Measurements from ENCODE around the gene IFT22. TPM values are rescaled to one million over a fixed set of nuclear protein-coding genes. Genes with fewer than 3 reads are reported as not detected.
"Not testable (repeated sequence)": the region's sequence is repeated elsewhere in the genome, so short reads cannot be mapped to it uniquely, and the experiment has no call there.

The IFT22 gene
- polyA plus RNA-seq (ENCODE audit: insufficient read length in 10 of 10): 10 to 100 TPM; 24.0 to 36.0 (median 25.7) TPM
- long read RNA-seq, donor 1, transcript IFT22-201 (5 exons, 1,130 nt): major isoform, 10 of 14 reads
- long read RNA-seq, donor 1, partial matches to known transcripts: 0 of 14 reads
- long read RNA-seq, donor 1, other reads (novel, unspliced or antisense): 0 of 14 reads
- long read RNA-seq, donor 2, transcript IFT22-201 (5 exons, 1,130 nt): major isoform, 10 of 14 reads
- long read RNA-seq, donor 2, partial matches to known transcripts: 0 of 14 reads
- long read RNA-seq, donor 2, other reads (novel, unspliced or antisense): 0 of 14 reads
- long read RNA-seq, donor 3: 0 reads
- long read RNA-seq, donor 4, partial matches to known transcripts: 0 of 10 reads
- long read RNA-seq, donor 4, other reads (novel, unspliced or antisense): 0 of 10 reads
- long read RNA-seq, donor 5, transcript IFT22-201 (5 exons, 1,130 nt): major isoform, 12 of 15 reads
- long read RNA-seq, donor 5, partial matches to known transcripts: 0 of 15 reads
- long read RNA-seq, donor 5, other reads (novel, unspliced or antisense): 0 of 15 reads
- long read RNA-seq, donor 6, transcript IFT22-201 (5 exons, 1,130 nt): major isoform, 8 of 13 reads
- long read RNA-seq, donor 6, partial matches to known transcripts: 0 of 13 reads
- long read RNA-seq, donor 6, other reads (novel, unspliced or antisense): 0 of 13 reads
- long read RNA-seq, donor 7, transcript IFT22-201 (5 exons, 1,130 nt): major isoform, 9 of 11 reads
- long read RNA-seq, donor 7, partial matches to known transcripts: 0 of 11 reads
- long read RNA-seq, donor 7, other reads (novel, unspliced or antisense): 0 of 11 reads
- long read RNA-seq, donor 8, partial matches to known transcripts: 0 of 9 reads
- long read RNA-seq, donor 8, other reads (novel, unspliced or antisense): 0 of 9 reads
- long read RNA-seq, donor 9, partial matches to known transcripts: 0 of 2 reads
- long read RNA-seq, donor 9, other reads (novel, unspliced or antisense): 0 of 2 reads

DNA sequence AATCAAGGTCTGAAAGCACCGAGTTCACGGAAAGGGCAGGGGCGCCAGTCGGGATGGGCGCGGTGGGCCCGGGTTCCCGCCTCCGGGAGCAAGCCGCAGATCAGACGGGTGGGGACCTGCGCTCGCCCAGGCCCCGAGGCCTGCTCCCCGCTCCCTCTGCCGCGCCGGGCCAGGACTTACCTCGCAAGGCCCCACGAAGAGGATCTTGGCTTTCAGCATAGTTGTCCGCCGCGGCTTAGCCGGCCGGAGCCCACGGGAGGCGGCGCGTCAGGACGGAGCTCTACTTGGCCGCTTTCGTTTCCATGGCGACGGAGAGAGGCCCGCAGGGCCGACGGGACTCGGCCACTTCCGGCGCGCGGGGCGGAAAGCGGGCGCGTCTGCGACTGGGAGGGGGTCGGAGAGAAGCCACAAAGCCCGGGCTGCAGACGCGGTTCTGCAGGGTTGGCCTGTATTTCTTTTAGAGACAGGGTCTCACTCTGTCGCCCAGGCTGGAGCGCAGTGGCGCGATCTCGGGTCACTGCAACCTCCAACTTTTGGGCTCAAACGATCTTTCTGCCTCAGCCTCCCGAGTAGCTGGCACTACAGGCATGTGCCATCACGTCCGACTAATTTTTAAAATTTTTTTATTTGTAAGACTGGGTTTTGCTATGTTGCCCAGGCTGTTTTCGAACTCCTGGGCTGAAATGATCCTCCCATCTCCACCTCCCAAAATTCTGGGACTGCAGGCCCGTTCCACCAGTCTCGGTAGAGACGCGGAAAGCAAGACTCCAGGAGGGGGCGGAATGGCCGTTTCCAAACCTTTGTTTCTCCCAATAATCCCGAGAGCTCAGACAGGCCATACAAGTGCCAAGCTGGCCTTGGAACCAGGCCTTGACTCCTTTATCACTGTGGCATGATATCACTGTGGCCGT lies at the start of gene IFT22:
Gene IFT22, minus strand, starts transcription at position 322 of the 911 bp plus-strand sequence. Its CDS starts 103 bp downstream, at position 219.
- peak; percentile 91 to 97 (median 96) for DNase-seq

DNA sequence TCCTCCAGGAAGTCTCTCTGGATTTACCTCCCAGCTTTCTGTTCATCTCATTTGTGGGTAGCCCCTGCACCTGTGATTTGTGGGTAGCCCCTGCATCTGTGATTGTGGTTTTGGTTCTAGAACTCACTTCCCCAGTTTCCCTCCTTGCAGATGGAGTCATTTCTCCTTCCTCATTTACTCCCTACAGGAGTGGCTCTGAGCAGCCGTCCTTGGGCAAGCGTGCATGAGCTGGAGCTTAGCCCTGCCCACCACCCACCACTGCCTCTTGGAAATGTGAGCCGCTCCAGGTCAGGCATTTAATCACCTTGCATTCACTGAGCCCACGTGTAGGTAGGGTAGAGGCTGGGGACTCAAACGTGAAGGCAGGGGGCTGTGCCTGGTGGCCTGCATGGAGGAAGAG lies 49.2 kb upstream of the IFT22 start:
- no peak for DNase-seq

DNA sequence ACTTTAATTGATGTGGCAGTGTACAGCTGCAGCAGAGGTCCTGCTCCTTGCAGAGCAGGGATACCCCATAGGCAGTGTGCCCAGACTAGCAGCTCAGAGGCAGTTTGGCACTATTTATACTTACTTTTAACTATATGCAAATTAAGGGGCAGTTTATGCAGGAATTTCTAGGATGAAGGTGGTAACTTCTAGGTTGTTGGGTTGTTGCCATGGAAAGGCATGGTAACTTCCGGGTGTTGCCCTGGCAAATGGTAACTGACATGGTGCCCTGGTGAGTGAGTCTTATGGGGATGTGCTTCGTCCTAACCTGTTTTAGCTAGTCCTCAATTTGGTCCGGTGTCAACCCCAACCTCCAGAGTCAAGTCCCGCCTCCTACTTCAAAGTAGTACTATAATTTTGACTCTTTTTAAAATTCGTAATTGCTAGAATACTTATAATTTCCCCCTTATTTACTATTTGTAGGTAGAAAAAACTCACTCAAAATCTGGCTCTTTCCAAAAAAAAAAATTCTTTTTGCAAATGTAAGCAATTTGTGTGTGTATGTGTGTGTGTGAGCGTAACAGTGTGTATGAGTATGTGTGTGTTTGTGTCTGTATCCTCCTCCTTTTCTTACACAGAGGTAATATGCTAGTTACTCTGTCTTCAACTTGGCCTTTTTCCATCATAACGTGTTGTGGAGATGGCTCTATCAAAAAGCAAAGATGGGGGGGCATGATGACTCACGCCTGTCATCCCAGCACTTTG lies 47.0 kb upstream of the IFT22 start:
- DNase-seq: no peak

DNA sequence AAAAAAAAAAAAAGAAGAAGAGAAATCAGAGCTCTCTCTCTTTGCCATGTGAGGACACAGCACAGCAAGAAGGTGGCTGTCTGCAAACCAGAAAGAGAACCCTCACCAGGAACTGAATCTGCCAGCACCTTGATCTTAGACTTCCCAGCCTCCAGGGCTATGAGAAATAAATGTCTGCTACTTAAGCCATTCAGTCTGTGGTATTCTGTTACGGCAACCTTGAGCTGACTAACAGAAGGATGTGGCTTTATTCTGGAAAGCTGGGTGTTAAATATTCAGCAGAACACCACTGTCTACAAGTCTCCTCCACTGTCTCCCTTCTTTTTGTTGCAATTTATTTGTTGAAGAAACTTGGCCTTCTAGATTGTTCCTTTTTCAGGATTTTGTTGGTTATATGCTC lies 46.1 kb upstream of the IFT22 start:
- no peak for DNase-seq

DNA sequence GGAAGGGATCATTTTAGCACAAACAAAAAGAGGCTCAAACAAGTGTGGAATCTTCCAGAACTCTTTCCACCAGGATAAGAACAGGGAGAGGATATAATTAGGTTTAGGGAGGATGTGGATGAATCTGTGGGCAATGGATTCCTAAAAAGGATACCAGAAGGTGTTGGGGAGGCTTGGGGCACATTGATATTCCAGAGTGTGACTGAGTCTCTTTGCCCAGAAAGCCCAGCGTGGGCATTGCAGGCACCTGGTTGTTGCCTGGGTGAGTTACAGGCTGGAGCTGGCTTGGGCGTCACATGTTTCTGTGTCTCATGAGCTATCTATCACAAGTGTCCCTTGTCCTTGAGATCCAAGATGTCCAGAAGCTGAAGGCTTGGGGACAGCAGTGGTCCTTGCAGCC lies 44.3 kb upstream of the IFT22 start:
- no peak for DNase-seq

DNA sequence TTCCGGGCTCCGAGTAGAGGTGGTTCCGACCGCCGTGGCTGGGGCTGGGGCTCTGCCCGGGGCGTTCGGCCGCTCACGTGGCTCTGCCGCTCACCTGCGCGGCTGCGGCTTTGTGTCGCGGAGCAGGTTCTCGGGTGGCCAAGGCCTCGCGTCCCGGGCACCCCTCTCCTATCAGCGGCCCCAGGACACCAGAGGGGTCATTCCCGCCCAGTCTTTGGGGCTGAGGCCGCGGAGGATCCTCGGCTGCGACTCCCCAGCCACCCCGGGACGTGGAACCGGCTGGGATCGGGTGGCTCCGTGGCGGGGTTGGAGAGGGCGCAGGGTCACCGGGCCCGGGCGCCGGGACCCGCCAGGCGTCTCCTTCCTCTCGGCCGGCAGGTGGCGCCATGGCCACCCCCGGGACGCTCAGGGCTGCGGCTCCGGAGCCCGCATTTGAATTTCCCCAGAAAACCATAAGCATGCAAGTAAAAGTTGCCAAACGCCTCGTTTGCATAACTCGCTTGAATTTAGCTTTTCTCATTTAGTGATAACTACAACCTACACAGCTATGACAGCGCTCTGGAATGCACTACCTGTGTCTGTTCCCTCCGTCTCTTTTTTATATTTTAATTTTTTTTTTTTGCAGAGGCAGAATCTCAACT lies 42.2 kb upstream of the IFT22 start:
- DNase-seq: peak in 2 of 3 donors; percentile 74 to 86

DNA sequence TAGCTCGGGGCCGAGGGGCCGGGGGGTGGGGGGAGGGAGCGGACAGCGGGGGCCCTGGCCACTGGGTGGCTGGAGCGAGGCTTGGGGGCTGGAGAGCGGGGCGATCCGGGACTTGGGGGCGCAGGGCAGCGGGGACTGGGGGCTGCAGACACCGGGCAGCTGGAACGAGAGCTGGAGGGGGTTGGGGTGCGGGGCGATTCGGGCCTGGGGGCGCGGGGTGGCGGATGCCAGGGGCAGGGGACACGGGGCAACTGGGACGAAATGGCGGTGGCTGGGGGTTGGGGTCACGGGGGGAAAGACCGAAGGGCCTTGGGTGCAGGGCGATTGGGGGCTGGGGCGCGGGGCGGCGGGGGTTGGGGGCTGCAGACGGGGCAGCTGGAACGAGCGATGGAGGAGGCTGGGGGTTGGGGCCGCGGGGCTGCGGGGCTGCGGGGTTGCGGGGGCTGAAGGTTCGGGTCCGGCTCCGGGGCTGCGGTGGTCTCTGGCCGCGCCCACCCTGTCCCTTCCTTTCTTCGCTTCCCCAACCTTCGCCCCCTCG lies 41.7 kb upstream of the IFT22 start:
- DNase-seq: no peak

DNA sequence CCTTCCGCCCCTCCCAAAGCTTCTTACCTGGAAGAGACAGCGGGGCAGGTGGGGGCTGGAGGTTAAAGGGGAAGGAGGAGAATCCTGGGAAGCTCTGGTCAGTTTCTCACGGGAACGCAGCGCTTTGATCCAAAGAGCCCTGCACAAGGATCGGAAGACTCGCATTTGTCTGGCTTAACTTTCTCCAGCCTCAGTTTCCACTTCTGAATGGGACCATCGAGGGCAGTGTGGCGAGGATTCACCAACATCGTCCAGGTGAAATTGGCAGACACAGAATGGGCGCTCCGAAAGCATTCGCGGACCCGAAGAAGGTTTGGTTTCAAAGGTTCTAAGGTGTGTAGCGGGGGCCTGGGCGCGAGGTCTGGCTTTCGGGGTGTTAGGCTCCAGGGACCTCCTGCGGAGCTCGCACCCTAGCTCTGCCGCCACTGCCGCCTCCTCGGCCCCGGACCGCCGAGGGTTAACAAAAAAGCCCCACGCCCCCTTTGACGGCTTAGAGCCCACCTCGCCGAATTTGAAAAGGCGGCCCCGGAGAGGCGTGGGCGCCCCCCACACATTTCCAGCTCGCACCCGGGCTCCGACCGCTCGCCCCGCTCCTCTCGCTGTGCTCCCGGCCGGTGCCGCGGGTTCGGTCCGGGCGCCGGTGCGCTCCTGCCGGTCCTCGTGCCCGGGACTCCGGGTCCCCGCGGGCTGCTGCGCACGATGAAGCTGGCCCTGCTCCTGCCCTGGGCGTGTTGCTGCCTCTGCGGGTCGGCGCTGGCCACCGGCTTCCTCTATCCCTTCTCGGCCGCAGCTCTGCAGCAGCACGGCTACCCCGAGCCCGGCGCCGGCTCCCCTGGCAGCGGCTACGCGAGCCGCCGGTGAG lies 41.0 kb upstream of the IFT22 start, which contains the start of gene COL26A1:
Gene COL26A1, plus strand, starts transcription at position 542 of the 862 bp plus-strand sequence. Its CDS starts 158 bp downstream, at position 700.
- DNase-seq: peak in 1 of 3 donors; percentile 70

DNA sequence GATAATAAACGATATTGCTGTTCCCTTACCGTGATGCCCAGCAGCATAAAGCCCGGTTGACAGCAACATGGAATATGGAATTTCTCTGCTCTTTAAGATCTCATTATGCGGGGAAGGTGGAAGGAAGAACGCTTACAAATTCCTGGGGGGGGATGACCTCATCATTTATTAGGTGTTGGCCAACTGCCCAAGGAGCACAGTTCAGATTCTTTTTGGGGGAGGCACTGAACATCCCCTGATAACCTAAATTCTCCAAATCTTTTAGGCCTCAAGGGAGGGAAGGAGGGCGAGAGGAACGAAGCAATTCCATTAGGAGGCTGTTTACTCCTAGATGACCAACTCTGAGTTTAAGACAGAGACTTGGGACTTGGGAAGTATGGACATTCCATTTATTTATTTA lies 35.8 kb upstream of the IFT22 start:
- DNase-seq: no peak

DNA sequence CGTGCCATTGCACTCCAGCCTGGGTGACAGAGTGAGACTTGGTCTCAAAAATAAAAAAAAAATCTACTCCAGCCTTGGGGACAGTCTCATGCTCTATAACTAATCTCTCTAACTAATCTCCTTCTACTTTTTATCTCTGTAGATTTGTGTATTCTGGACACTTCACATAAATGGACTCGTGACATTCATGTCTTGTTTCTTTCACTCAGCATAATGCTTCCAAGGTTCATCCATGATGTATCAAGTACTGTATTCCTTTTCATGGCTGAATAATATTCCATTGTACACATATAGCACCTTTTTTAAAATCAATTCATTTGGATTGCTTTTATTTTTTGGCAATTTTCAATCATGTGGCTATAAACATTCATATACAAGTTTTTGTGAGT lies 31.3 kb upstream of the IFT22 start:
- no peak for DNase-seq

DNA sequence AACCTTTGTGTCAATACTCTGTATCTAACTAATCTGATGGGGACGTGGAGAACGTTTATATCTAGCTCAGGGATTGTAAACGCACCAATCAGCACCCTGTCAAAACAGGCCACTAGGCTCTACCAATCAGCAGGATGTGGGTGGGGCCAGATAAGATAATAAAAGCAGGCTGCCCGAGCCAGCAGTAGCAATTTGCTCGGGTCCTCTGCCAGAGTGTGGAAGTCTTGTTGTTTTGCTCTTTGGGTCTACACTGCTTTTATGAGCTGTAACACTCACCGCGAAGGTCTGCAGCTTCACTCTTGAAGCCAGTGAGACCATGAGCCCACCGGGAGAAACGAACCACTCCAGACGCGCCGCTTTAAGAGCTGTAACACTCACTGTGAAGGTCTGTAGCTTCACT lies 27.7 kb upstream of the IFT22 start:
- DNase-seq: not testable (repeated sequence)

DNA sequence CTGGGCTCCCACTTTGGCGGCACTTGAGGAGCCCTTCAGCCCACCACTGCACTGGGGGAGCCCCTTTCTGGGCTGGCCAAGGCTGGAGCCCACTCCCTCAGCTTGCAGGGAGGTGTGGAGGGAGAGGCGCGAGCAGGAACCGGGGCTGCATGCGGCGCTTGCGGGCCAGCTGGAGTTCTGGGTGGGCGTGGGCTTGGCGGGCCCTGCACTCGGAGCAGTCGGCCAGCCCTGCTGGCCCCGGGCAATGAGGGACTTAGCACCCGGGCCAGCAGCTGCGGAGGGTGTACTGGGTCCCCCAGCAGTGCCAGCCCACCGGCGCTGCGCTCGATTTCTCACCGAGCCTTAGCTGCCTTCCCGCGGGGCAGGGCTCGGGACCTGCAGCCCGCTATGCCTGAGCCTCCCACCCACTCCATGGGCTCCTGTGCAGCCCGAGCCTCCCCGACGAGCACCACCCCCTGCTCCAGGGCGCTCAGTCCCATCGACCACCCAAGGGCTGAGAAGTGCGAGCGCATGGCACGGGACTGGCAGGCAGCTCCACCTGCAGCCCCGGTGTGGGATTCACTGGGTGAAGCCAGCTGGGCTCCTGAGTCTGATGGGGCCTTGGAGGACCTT lies 26.9 kb upstream of the IFT22 start:
- DNase-seq: not testable (repeated sequence)

DNA sequence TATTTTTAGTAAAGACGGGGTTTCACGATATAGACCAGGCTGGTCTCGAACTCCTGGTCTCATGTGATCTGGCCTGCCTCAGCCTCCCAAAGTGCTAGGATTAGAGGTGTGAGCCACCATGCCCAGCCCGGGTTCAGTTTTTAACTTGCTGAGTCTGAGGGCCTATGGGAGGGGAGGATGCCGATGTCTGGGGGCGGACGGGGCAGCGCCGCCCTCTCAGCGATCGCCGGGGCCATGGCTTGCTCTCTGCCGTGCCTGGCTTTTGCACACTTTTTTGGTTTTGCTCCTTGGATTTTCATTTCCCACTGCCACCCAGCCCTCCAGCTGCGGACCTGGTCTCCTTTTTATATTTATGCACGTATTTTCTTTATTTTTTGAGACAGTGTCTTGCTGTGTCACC lies 25.9 kb upstream of the IFT22 start:
- no peak for DNase-seq

DNA sequence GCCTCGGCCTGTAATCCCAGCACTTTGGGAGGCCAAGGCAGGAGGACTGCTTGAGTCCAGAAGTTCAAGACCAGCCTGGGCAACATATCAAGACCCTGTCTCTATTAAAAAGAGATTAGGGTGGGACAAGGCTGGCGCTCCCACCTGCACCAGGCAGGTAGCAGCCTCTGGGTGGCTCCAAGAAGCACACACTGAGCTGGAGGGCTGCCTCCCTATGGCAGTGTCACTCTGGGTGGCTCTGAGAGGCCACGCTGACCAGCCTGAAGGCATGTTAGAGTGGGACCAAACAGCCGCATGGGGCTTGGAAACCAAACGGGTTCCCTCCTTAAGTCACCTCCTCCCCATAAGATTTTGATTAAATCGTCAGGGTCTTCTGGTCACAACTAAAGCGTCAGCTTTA lies 21.3 kb upstream of the IFT22 start:
- no peak for DNase-seq

DNA sequence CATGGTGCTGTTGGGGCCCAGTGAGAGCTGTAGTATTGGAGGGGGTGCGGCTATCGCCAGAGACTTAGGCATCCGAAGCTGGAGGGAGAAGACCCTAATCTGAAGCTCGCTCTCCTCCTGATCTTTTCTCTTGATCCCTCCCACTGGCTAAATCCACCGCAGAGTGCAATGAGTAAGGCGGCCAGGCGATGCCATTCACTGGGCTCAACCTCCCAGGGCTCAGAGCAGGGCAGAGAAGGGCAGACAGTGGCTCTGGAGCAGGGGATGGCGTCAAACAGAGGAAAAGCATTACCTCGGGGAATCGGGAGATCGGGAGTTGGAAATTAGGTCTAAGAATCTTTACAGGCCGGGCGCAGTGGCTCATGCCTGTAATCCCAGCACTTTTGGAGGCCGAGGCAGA lies 18.8 kb upstream of the IFT22 start:
- no peak for DNase-seq

DNA sequence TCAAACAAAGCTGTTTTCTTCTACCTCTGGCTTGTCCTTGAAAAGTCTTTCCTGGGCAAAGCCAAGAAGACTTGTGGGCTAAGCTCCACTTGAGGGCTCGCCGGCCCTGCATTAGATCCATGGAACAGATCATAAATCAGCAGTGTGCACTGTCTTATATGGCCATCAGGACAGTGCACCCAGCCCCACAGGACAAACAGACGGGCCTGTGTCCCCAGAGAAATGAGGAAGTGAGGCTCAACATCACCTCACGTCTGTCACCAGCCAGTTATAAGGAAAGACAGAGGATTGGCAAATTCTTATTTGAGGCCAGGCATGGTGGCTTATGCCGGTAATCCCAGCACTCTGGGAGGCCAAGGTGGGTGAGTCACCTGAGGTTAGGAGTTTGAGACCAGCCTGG lies 12.3 kb upstream of the IFT22 start:
- no peak for DNase-seq

DNA sequence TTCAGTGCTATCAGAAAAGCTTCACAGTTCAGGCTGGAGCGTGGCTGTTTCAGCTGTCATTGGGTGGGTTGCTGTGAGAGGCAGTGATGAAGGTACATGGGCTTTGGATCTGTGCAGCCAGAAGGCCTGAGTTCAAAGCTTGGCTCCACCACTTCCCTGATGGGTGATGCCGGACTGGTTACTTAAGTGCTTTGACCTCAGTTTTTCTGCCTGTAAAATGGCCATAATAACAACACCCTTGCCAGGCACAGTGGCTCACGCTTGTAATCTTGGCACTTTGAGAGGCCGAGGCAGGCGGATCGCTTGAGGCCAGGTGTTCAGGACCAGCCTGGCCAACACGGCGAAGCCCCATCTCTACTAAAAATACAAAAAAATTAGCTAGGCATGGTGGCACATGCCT lies 10.4 kb upstream of the IFT22 start:
- no peak for DNase-seq

DNA sequence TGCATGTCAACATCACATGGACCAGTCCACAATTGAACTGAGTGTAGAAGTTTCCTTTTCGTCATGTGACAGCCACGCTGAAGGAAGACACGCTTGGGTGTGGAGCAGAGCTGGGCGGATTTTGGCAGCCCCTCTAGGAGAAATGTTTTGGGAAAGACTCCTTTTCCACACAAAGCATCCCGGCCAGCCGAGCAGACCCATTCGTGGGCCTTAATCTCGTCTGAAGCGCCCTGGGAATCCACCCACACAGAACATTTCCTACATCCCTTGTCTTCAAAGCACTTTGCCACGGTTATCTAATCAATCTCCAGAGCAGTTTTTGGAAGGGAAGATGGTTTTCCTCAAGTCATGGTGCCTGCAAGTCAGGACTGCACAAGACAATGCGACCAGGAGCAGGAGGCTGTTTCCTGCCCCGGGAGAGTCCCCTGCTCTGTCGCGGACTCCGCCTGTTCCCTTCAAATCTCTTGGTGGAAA lies 8.4 kb upstream of the IFT22 start:
- peak in 1 of 3 donors; percentile 21 for DNase-seq

Measured in muscle of back (tissue), 13 donors.